ENCODE results near the gene SOX8.

DNA sequence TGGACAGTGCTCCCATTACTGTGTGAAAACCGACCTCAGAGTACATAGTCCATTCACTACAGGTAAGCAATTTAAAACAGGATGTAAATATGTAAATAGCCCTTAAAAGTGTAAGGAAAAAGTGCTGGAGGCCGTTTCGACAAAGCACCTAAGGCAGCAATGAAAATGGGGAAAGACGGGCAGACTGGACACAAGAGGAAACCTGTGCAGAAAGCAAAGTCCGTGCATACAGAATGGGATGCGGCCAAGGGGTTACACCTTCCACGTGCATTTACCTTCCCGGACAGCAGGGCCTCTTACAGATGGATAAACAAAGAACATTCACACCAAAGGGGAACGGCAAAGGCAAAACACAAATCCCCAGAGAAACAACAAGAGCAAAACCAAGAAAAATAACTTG, 42.8 kb upstream of the SOX8 start:
- no peak for TF ChIP-seq SP1 (IDR thresholded peaks at IDR 0.05)
- TF ChIP-seq ZNF384 (IDR thresholded peaks at IDR 0.05): no peak
- TF ChIP-seq FOXA1 (IDR thresholded peaks at IDR 0.05): no peak
- no peak for TF ChIP-seq LEF1 (IDR thresholded peaks at IDR 0.05; ENCODE audit: borderline replicate concordance)
